Astrocyte of the spinal cord (primary cell): ENCODE results near the gene JMJD4.
"Not testable (repeated sequence)": the region's sequence is repeated elsewhere in the genome, so short reads cannot be mapped to it uniquely, and the experiment has no call there.

ENCODE experiments used
- DNase-seq: peaks from one replicate; pipeline ENCODE4 v3.0.0; 2011; ENCODE audit warnings: low read depth, low spot score
- H3K4me3 ChIP-seq: 2 replicates; pipeline ENCODE4 v1.5.1; 2011; ENCODE audit warnings: low read depth, mild to moderate bottlenecking, low read length, moderate library complexity
- CTCF ChIP-seq: IDR thresholded peaks from 2 replicates; pipeline ENCODE4 v1.5.1; 2012; ENCODE audit warnings: low read depth, mild to moderate bottlenecking, low read length, inconsistent platforms
- in situ Hi-C: cut with HindIII; loops from 2 replicates; pipeline ENCODE4 v1.10.0; 2017; ENCODE audit warnings: low sequenced_read_pairs

Gene JMJD4

GRCh38 chr1:227718932-227719331, 16.2 kb downstream of the JMJD4 start:
- no peak overlapping the region for H3K4me3 ChIP-seq
- no peak for TF ChIP-seq CTCF
- in situ Hi-C loops = no loop called here
- DNase-seq = no peak

DNA sequence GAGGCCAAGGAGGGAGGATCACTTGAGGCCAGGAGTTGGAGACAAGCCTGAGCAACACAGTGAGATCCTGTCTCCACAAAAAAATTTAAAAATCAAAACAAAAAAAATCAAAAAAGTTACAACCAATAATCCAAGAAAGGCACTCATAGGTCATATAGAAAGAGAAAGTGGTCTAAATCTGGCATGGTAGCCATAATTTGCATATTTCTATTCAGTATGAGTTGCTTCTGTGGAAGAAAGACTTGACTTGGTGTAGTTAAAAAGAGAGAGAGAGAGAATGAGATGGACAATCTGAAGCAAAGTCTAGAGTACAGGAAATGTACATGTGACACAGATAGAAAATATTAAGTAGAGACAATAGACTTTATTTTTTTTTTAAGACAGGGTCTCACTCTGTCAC, 22.5 kb downstream of the JMJD4 start:
- in situ Hi-C loops = no loop called here
- no peak overlapping the region for H3K4me3 ChIP-seq
- no peak for TF ChIP-seq CTCF
- DNase-seq = no peak

GRCh38 chr1:227710474-227710873, 24.6 kb downstream of the JMJD4 start:
- DNase-seq, H3K4me3 ChIP-seq, in situ Hi-C loops: not testable (repeated sequence)

- no peak for DNase-seq
Observed at GRCh38 chr1:227709451-227709850, 25.7 kb downstream of the JMJD4 start.

DNA sequence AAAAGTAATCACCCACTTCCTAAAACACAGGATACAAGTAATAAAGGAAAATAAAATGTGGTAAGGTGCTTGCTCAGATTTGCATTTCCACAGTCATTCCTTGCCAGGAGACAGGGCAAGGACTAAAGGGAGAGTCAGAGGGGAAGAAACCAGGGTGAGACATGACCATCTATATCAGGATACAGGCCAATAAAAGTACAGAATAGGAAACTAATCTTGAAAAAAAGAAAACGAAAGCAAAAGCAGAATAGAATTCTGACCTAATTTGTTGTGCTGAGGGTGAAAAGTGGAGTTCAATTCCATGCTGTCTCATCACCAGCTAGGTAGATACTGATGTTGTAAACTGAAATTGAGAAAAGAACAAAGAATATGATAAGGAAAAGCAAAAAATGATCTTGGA, 27.3 kb downstream of the JMJD4 start:
- no peak overlapping the region for H3K4me3 ChIP-seq
- no peak for TF ChIP-seq CTCF
- in situ Hi-C loops = no loop called here
- DNase-seq = no peak

More at GRCh38 chr1:227709451-227709850, 25.7 kb downstream of the JMJD4 start:
- in situ Hi-C loops = no loop called here
- no peak overlapping the region for H3K4me3 ChIP-seq
- no peak for TF ChIP-seq CTCF

GRCh38 chr1:227701631-227702030, 33.5 kb downstream of the JMJD4 start:
- in situ Hi-C loops, H3K4me3 ChIP-seq, DNase-seq: not testable (repeated sequence)

- in situ Hi-C loops = no loop called here
- TF ChIP-seq CTCF = no peak
- no peak for DNase-seq
Observed at GRCh38 chr1:227697321-227697864, 37.7 kb downstream of the JMJD4 start.

DNA sequence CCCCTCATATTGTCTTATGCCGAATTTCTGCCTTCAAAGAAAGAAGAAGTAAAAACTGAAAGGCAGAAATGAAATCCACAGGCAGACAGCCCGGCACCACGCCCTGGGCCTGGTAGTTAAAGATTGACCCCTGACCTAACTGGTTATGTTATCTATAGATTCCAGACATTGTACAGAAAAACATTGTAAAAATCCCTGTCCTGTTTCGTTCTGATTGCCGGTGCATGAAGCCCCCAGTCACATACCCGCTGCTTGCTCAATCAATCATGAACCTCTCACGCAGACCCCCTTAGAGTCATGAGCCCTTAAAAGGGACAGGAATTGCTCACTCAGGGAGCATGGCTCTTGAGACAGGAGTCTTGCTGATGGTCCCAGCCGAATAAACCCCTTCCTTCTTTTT, 49.3 kb downstream of the JMJD4 start:
- TF ChIP-seq CTCF = no peak
- no peak overlapping the region for H3K4me3 ChIP-seq
- no peak for DNase-seq
- in situ Hi-C loops = no loop called here

More at GRCh38 chr1:227697321-227697864, 37.7 kb downstream of the JMJD4 start:
- no peak overlapping the region for H3K4me3 ChIP-seq
